ENCODE measurements around the gene JUND.

The JUND gene

GRCh38 chr19:18281082-18282020, at the start of gene JUND:
JUND (minus strand) TSS chr19:18281622; CDS start chr19:18281484, 138 bp downstream.
- TF ChIP-seq CEBPB (IDR thresholded peaks at IDR 0.05): peak; percentile 7; the same call in 1 of the 2 replicates
- no peak; the same call in 1 of the 2 replicates for TF ChIP-seq EGR1 (IDR thresholded peaks at IDR 0.05)
- TF ChIP-seq CREB1 (IDR thresholded peaks at IDR 0.05; ENCODE audit: low read depth): peak; percentile 68; the same call in 1 of the 2 replicates
- TF ChIP-seq REST (IDR thresholded peaks at IDR 0.05; ENCODE audit: low read depth): no peak
- TF ChIP-seq NFIC (IDR thresholded peaks at IDR 0.05): no peak; the same call in 1 of the 2 replicates
- TF ChIP-seq TAF1 (IDR thresholded peaks at IDR 0.05; ENCODE audit: low read depth): peak; percentile 63
- TF ChIP-seq TCF12 (IDR thresholded peaks at IDR 0.05; ENCODE audit: low read depth): 0 out of 2 replicates have a peak, but pooled peaks have one; percentile 14
- peak; percentile 40; the same call in 1 of the 2 replicates for TF ChIP-seq ZBTB7A (IDR thresholded peaks at IDR 0.05; ENCODE audit: low read depth)
- TF ChIP-seq RAD21 (IDR thresholded peaks at IDR 0.05; ENCODE audit: low read depth): no peak
- no peak for TF ChIP-seq TEAD4 (IDR thresholded peaks at IDR 0.05)
- TF ChIP-seq USF1 (IDR thresholded peaks at IDR 0.05): no peak
- TF ChIP-seq YY1 (IDR thresholded peaks at IDR 0.05; ENCODE audit: low read depth): peak; percentile 40; the same call in 1 of the 2 replicates
- no peak for TF ChIP-seq MAX (IDR thresholded peaks at IDR 0.05)
- TF ChIP-seq EP300 (IDR thresholded peaks at IDR 0.05; ENCODE audit: borderline replicate concordance): peak; percentile 28; the same call in 1 of the 2 replicates
- TF ChIP-seq FOXM1 (IDR thresholded peaks at IDR 0.05; ENCODE audit: borderline replicate concordance, low read depth): no peak

- TF ChIP-seq MAX (IDR thresholded peaks at IDR 0.05) (no peak), EP300 (IDR thresholded peaks at IDR 0.05; ENCODE audit: borderline replicate concordance) (peak; percentile 65; the same call in 1 of the 2 replicates), TCF12 (IDR thresholded peaks at IDR 0.05; ENCODE audit: low read depth) (peak; percentile 70), TEAD4 (IDR thresholded peaks at IDR 0.05) (peak; percentile 77)
Measured at GRCh38 chr19:18330868-18331267, 49.4 kb upstream of the JUND start.

GRCh38 chr19:18329035-18329376, 47.6 kb upstream of the JUND start:
- TF ChIP-seq REST (IDR thresholded peaks at IDR 0.05; ENCODE audit: low read depth) (no peak), ZBTB7A (IDR thresholded peaks at IDR 0.05; ENCODE audit: low read depth) (no peak), TCF12 (IDR thresholded peaks at IDR 0.05; ENCODE audit: low read depth) (no peak), NFIC (IDR thresholded peaks at IDR 0.05) (no peak), YY1 (IDR thresholded peaks at IDR 0.05; ENCODE audit: low read depth) (no peak), CEBPB (IDR thresholded peaks at IDR 0.05) (no peak), TAF1 (IDR thresholded peaks at IDR 0.05; ENCODE audit: low read depth) (no peak), USF1 (IDR thresholded peaks at IDR 0.05) (no peak), EGR1 (IDR thresholded peaks at IDR 0.05) (no peak), CREB1 (IDR thresholded peaks at IDR 0.05; ENCODE audit: low read depth) (no peak), EP300 (IDR thresholded peaks at IDR 0.05; ENCODE audit: borderline replicate concordance) (no peak), FOXM1 (IDR thresholded peaks at IDR 0.05; ENCODE audit: borderline replicate concordance, low read depth) (no peak), TEAD4 (IDR thresholded peaks at IDR 0.05) (no peak), MAX (IDR thresholded peaks at IDR 0.05) (no peak), RAD21 (IDR thresholded peaks at IDR 0.05; ENCODE audit: low read depth) (no peak)

- TF ChIP-seq MAX (IDR thresholded peaks at IDR 0.05): peak; percentile 79; the same call in 1 of the 2 replicates
- TF ChIP-seq EGR1 (IDR thresholded peaks at IDR 0.05): no peak
- TF ChIP-seq RAD21 (IDR thresholded peaks at IDR 0.05; ENCODE audit: low read depth): peak; percentile 84
- TF ChIP-seq FOXM1 (IDR thresholded peaks at IDR 0.05; ENCODE audit: borderline replicate concordance, low read depth): peak; percentile 55; the same call in 1 of the 2 replicates
- no peak for TF ChIP-seq YY1 (IDR thresholded peaks at IDR 0.05; ENCODE audit: low read depth)
- TF ChIP-seq TEAD4 (IDR thresholded peaks at IDR 0.05): peak; percentile 28; the same call in 1 of the 2 replicates
- TF ChIP-seq CEBPB (IDR thresholded peaks at IDR 0.05): no peak
Measured at GRCh38 chr19:18328340-18329034, 47.1 kb upstream of the JUND start.
